Epithelial cell of esophagus (primary cell): ENCODE results near the gene CUL9.

Experiments
- DNase-seq: peaks from one replicate; pipeline ENCODE4 v3.0.0; 2010; ENCODE audit warnings: low read depth
- H3K4me3 ChIP-seq: 2 replicates; pipeline ENCODE4 v1.5.1; 2011; ENCODE audit warnings: mild to moderate bottlenecking, low read length, control low read depth
- CTCF ChIP-seq: IDR thresholded peaks from 2 replicates; pipeline ENCODE4 v1.5.1; 2011; ENCODE audit warnings: low read depth, mild to moderate bottlenecking, low read length, control low read depth, inconsistent platforms; ENCODE audit not compliant: insufficient read depth; ENCODE audit errors: missing control alignments

The CUL9 gene

GRCh38 chr6:43200541-43200940 is 18.5 kb downstream of the CUL9 start:
- TF ChIP-seq CTCF: no peak
- H3K4me3 ChIP-seq: no peak overlapping the region
- no peak for DNase-seq

GRCh38 chr6:43202451-43202850 is 20.5 kb downstream of the CUL9 start:
- TF ChIP-seq CTCF: no peak
- DNase-seq: no peak
- no peak overlapping the region for H3K4me3 ChIP-seq

- TF ChIP-seq CTCF: no peak
- no peak for DNase-seq
- no peak overlapping the region for H3K4me3 ChIP-seq
Observed at GRCh38 chr6:43203029-43203717, 21.2 kb downstream of the CUL9 start.

- no peak overlapping the region for H3K4me3 ChIP-seq
- no peak for DNase-seq
- TF ChIP-seq CTCF: no peak
Observed at GRCh38 chr6:43203718-43204095, 21.7 kb downstream of the CUL9 start.

GRCh38 chr6:43204271-43205105 is 22.5 kb downstream of the CUL9 start:
- H3K4me3 ChIP-seq: no peak overlapping the region
- DNase-seq: no peak
- no peak for TF ChIP-seq CTCF

GRCh38 chr6:43205849-43206248 is 23.9 kb downstream of the CUL9 start:
- no peak for TF ChIP-seq CTCF
- DNase-seq: no peak

More at GRCh38 chr6:43205849-43206248, 23.9 kb downstream of the CUL9 start:
- H3K4me3 ChIP-seq: no peak overlapping the region
